Right lobe of liver (tissue), 4 donors: Measurements from ENCODE around the gene HTR4.

Experiments
- POLR2A ChIP-seq: fragments of 450-650 bp; IDR thresholded peaks from one replicate; pipeline ENCODE4 v1.6.1; 2017; ENCODE audit warnings: antibody characterized with exemption, mild to moderate bottlenecking
- TF ChIP-seq, protein P1 (sequence below), 4 donors: fragments of 200-600 bp in 3 of 4; fragments of 450-650 bp in 1 of 4; IDR thresholded peaks; one replicate each; pipeline versions ENCODE4 v1.5.1 to v1.8.0; 2016 to 2022; ENCODE audit warnings: antibody characterized with exemption in 4 of 4, mild to moderate bottlenecking in 2 of 4
- donor health status: DM: no; HTN: no; CAD: no.
- donor health status: DM: no; HTN: no; CAD: no.
- donor health status: DM: no; HTN: yes; CAD: no.

DNA sequence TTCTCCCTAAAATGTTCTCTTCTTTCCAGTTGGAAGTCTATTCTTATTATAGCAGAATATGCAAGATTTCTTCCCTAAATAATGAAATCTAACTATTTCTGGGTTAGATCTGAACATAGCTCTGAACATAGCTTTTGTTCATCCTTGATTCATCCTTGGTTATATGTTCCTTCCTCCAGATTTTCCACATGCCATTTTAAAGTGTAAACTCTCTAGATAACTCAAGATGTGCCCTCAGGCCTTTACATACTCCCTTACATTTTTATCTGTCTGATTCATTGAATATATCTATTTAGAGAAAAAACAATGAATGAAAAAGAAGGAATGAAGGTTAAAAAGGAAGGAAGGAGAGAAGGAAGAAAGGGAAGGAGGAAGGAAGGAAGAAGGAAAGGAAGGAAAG lies 169.7 kb downstream of the HTR4 start:
- TF ChIP-seq, protein P1, sequence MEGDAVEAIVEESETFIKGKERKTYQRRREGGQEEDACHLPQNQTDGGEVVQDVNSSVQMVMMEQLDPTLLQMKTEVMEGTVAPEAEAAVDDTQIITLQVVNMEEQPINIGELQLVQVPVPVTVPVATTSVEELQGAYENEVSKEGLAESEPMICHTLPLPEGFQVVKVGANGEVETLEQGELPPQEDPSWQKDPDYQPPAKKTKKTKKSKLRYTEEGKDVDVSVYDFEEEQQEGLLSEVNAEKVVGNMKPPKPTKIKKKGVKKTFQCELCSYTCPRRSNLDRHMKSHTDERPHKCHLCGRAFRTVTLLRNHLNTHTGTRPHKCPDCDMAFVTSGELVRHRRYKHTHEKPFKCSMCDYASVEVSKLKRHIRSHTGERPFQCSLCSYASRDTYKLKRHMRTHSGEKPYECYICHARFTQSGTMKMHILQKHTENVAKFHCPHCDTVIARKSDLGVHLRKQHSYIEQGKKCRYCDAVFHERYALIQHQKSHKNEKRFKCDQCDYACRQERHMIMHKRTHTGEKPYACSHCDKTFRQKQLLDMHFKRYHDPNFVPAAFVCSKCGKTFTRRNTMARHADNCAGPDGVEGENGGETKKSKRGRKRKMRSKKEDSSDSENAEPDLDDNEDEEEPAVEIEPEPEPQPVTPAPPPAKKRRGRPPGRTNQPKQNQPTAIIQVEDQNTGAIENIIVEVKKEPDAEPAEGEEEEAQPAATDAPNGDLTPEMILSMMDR (IDR thresholded peaks at IDR 0.05): no peak
- TF ChIP-seq POLR2A: no peak
